GM21381 (cell line): Measurements from ENCODE around the gene ACYP1.
A peak's percentile ranks its signal among the peaks of the same experiment; 100 is the strongest.

Experiments used
- ATAC-seq: cut with Tn5 transposase; IDR thresholded peaks from one replicate; pipeline ENCODE4 v1.9.1; 2021; ENCODE audit warnings: mild to moderate bottlenecking, moderate library complexity; ENCODE audit not compliant: unreplicated experiment

The ACYP1 gene

DNA sequence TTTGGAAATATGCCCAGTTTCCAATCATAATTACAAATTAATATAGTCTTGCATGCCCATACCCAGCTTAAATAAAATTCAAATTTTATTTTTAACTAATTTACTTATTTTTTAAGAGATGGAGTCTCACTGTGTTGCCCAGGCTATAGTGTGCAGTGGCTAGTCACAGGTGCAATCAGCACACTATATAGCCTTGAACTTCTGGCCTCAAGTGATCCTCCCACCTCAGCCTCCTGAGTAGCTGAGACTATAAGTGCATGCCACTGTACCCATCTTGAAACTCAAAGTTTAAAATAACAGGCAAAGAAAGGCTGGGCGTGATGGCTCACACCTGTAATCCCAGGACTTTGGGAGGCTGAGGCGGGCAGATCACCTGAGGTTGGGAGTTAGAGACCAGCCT lies 22.9 kb downstream of the ACYP1 start:
- no peak for ATAC-seq

DNA sequence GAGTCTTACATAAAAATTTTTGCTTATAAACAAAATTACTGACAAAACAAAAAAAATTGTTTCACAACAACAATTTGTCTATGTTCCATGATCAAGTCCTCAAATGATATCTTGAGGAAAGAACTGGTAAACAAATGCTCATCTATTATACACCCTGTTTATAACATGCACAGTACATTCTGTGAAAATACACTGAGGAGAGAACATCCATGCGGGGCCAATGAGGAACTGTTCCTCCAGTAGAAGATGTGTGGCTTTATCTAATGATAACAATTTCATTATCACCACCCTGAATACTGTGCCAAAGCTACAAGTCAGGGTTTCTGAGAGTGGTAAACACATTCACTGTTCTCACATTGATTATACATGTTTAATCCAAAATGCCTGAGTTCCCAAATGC lies 23.3 kb downstream of the ACYP1 start:
- no peak for ATAC-seq

DNA sequence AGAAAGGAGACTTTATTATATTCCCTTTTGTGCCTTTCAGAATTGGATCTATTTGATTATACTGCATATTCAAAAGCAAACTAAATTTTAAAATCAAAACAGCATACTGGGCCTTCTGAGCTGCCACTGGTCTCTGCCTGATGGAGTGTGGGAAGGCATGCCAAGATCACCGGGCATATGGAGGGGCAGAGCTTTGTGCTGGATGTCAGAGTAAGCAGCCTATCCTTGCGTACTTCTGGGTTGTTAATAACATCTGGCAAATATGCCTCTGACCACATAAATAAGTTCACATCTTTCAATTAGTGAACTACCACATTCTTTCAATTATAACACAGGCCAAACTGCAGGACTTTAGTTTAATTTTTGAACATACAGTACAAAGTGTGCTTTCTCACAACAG lies 30.9 kb downstream of the ACYP1 start:
- no peak for ATAC-seq

GRCh38 chr14:75030147-75030546 lies 33.7 kb downstream of the ACYP1 start:
- no peak for ATAC-seq

GRCh38 chr14:75025876-75026275 lies 37.9 kb downstream of the ACYP1 start:
- no peak for ATAC-seq

DNA sequence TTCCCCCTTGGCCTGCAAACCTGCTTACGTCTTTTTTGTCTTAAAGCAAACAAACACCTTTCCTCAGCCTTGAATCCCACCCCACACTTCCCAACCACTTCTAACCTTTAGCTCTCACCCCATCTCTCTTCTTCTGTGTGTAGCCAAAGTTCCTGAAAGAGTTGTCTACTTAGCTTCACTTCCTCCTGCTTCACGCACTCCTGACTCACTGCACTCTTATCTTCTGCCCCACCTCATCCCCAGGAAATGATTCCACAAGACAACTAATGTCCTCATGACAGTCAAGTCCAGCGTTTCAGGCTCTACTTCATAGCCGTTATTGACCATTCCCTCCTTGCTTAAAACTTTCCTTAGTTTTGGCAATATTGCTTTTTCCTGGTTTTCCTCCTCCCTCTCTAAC lies 38.7 kb downstream of the ACYP1 start:
- ATAC-seq, result no peak

- no peak for ATAC-seq
These were observed 40.7 kb downstream of the ACYP1 start for GRCh38 chr14:75023108-75023507.

DNA sequence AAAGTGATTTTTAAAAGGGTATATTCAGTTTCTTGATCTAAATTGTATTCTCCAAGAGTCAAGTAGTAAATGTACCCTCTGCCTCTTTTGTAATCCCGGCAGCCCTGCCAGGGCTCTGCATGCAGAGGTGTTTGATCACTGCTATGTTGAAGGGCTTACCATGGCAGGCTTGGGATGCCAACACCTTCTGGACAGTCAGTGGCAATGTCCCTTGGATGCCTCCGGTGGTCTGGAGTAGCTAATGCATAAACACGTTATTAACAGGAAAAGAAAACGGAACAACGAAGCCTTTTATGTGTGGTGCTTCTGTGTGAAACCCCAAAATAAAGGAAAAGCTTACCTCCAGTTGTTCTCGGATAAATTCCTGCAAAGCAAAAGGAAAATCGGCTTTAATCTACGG lies 41.2 kb downstream of the ACYP1 start:
- no peak for ATAC-seq

DNA sequence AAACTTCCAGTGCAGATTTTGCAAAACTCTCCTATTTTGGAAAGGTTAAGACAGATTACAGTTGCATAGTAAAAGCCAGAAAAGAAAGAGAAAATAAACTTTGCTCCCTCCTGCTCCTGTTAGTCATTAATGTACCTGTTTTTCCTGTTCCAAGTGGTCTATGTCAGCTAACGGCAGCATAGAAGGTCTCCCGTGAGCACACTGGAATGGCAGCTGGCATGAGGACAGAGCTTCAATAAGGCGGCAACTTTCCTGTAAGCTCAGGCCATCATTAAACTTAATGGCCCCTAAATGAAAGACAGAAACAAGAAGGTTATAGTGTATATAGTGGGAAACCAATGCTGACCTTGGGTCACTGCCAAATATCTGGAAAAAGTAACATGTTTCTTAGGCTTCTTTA lies 45.1 kb downstream of the ACYP1 start:
- ATAC-seq, result no peak

DNA sequence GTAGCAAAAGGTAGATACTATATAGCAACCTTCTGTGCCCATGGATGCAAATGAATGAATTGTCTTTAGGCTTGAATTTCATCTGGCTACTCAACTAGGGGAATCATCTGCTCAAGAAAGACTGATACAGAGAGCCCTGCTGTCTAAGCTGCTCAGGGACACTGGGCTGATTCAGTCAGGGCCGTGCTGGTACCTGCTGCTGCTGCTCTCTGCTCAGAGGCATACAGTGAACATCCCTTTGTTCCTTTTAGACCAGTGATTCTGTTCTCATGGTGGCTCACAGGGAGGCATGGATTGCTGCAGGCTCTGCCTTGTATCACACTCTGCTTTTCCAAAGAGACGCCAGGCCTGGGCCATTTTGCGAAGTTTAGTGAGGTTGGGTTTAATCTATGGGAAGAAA lies 47.0 kb downstream of the ACYP1 start:
- no peak for ATAC-seq

- no peak for ATAC-seq
These were observed 48.3 kb downstream of the ACYP1 start for GRCh38 chr14:75015496-75015895.

GRCh38 chr14:75013290-75013689 lies 50.5 kb downstream of the ACYP1 start:
- ATAC-seq, result no peak

DNA sequence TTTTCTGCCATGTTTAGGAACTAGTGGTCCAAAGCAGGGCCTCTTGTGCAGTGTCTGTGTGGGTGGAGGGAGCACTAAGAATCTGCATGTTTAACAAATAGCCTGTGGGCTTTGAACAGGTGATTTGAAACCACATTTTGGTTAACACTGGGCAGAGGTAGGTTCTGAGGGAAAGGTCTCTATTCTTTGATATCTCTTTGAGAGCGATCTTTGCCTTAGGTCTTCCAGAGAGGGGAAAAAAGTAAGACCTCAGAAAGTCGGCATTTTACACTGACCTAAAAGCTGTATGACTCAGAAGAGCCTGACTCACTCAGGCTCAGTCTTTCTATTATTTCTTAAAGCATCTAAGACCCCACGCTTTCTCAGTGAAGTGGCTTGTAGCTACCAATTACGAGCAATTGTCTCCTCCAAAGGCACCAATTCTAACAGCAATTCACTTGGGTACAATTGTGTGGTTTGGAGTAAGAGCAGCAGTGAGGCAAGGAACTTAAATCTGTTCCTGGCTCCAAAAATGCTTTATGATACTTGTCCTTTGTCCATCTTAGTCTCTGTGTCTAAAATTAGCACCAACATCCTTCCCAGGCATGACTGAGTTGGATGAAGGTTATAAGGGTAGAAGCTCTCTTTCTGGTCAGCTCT lies 52.3 kb downstream of the ACYP1 start:
- ATAC-seq, result no peak

- no peak for ATAC-seq
These were observed 53.2 kb downstream of the ACYP1 start for GRCh38 chr14:75010472-75011093.

DNA sequence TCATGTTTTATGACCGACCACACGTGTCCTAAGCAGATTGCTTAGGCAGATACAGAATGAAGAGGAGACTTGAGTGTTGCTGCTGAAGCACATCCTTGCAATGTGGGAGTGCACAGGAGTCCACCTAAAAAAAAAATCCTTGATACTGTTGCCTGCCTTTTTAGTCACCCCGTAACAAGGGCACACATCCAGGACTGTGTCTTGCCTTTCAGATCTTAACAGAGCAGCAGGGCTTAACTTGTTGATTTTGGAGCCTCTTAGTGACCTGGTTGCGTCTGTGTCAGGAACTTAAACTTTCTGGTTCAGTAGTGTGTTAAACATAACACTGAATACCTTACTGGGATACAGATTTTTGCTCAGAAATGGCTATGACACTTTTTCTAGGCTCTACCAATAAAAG lies 54.6 kb downstream of the ACYP1 start:
- ATAC-seq, result no peak

- ATAC-seq, result no peak
These were observed 58.5 kb downstream of the ACYP1 start for GRCh38 chr14:75005357-75005756.

- peak; percentile 5 for ATAC-seq
These were observed 60.4 kb downstream of the ACYP1 start for GRCh38 chr14:75003250-75004027.
